ENCODE data around the gene TRIM69.
"Not testable (repeated sequence)": the region's sequence is repeated elsewhere in the genome, so short reads cannot be mapped to it uniquely, and the experiment has no call there.

TRIM69 gene

DNA sequence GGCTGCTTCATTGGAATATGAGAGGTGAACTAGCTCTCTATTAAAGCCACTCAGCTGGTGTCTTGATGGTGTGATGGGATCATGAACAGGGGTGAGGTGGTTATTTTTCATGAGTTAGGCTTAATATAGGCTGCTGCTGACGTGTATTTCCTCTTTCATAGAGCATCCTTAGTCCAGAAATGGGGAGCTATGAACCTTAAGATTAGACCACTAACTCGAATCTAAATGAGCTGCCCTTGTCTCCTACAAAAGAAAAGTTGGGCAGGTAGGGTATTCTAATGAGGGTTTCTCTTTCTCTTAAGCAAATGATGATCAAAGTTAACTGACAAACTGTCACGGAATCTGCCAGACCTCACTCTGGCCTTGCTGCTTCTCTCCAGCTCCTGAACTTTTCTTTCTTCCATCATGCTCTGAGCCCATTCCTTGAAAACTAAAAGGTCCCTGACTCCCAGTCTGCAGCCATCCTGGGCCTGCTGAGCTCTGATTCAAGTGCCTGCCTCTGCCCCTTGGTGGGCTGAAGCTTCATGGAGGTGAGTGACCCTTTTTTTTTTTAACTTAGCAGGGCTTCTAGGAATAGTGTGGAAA lies at the start of gene TRIM69:
TSS of gene TRIM69 (plus strand) at position 348 of the 585 bp plus-strand sequence. CDS start at position 525, 177 bp downstream.
- Histone ChIP-seq H3K36me3 (ENCODE audit: control insufficient read depth, insufficient read depth, low read length) (no peaks in the 10 kb centered on the region; the same call in 1 of the 2 replicates), H3K27me3 (ENCODE audit: control insufficient read depth, insufficient read depth, low read length) (no peaks in the 10 kb centered on the region), H3K4me3 (ENCODE audit: low read depth, low read length) (no peak within 1 kb of the TSS), H3K4me1 (ENCODE audit: control insufficient read depth, insufficient read depth, low read length) (peaks cover 5% of the 10 kb centered on the region; the same call in 1 of the 2 replicates), H3K27ac (ENCODE audit: low read depth, low read length) (no peak within 1 kb of the TSS), H3K9me3 (ENCODE audit: control insufficient read depth, insufficient read depth, low read depth, low read length) (no peaks in the 10 kb centered on the region), H3K9ac (ENCODE audit: low read length) (no peak within 1 kb of the TSS)

- H3K9ac ChIP-seq (ENCODE audit: low read length); H3K27me3 ChIP-seq (ENCODE audit: control insufficient read depth, insufficient read depth, low read length); H3K36me3 ChIP-seq (ENCODE audit: control insufficient read depth, insufficient read depth, low read length); H3K4me1 ChIP-seq (ENCODE audit: control insufficient read depth, insufficient read depth, low read length); H3K4me3 ChIP-seq (ENCODE audit: low read depth, low read length); H3K27ac ChIP-seq (ENCODE audit: low read depth, low read length); H3K9me3 ChIP-seq (ENCODE audit: control insufficient read depth, insufficient read depth, low read depth, low read length): not testable (repeated sequence)
These were observed 47.0 kb upstream of the TRIM69 start for GRCh38 chr15:44689318-44689717.

DNA sequence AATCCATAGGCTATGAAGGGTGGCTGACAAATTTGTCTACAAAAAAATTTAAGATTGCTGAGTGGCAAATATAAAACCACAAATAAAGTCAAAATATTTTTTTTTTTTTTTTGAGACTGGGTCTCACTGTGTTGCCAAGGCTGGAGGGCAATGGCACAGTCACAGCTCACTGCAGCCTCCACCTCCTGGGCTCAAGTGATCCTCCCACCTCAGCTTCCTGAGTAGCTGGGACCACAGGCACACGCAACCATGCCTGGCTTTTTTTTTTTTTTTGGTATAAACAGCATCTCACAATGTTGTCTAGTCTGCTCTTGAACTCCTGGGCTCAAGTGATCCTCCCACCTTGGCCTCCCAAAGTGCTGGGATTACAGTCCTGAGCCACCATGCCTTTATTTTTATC lies 46.1 kb upstream of the TRIM69 start:
- not testable (repeated sequence) for H3K9ac ChIP-seq (ENCODE audit: low read length); H3K4me1 ChIP-seq (ENCODE audit: control insufficient read depth, insufficient read depth, low read length); H3K27ac ChIP-seq (ENCODE audit: low read depth, low read length); H3K9me3 ChIP-seq (ENCODE audit: control insufficient read depth, insufficient read depth, low read depth, low read length); H3K27me3 ChIP-seq (ENCODE audit: control insufficient read depth, insufficient read depth, low read length); H3K36me3 ChIP-seq (ENCODE audit: control insufficient read depth, insufficient read depth, low read length); H3K4me3 ChIP-seq (ENCODE audit: low read depth, low read length)

DNA sequence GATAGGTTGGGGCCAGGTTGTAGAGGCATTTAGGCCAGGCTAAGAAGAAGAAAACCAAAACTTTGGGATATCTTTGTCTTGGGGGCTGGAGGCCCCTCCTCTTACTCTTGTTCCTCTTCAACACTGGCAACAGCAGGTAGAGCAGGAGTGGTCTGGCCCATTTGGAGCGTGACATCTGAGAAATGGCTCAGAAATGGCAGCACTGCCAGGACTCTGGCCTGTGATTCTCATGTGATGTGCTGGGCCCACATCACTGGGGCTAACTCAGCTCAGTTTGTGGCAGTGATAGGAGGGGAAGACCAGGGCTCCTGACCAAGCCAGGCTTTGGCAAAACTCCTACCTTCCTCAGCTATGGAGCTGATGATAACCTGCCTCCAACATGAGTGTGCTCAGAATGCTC lies 43.7 kb upstream of the TRIM69 start:
- H3K9me3 ChIP-seq (ENCODE audit: control insufficient read depth, insufficient read depth, low read depth, low read length) = no peaks in the 10 kb centered on the region
- H3K4me1 ChIP-seq (ENCODE audit: control insufficient read depth, insufficient read depth, low read length) = 0 out of 2 replicates have a peak, but pooled peaks cover 3% of the 10 kb centered on the region
- no peaks in the 10 kb centered on the region for H3K36me3 ChIP-seq (ENCODE audit: control insufficient read depth, insufficient read depth, low read length)
- H3K4me3 ChIP-seq (ENCODE audit: low read depth, low read length) = no peak overlapping the region
- H3K27ac ChIP-seq (ENCODE audit: low read depth, low read length) = no peak overlapping the region
- no peak overlapping the region for H3K9ac ChIP-seq (ENCODE audit: low read length)
- H3K27me3 ChIP-seq (ENCODE audit: control insufficient read depth, insufficient read depth, low read length) = no peaks in the 10 kb centered on the region

DNA sequence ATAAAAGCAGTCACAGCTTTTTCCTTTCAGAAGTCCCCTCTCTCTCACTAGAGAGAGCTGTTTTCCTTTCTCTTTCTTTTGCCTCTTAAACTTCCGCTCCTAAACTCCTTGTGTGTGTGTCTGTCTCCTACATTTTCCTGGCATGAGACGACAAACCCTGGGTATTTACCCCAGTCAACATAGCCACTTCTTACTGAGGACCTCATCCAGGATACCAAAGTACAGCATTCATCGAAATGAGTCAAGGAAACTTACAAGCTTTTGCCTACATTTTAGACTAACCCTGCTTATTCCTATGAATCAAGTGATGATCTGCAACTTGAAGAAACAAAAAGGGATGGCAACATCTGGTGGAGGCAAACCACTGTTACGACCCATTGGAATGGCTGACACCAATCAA lies 41.9 kb upstream of the TRIM69 start:
- Histone ChIP-seq H3K4me1 (ENCODE audit: control insufficient read depth, insufficient read depth, low read length) (0 out of 2 replicates have a peak, but pooled peaks cover 3% of the 10 kb centered on the region), H3K27me3 (ENCODE audit: control insufficient read depth, insufficient read depth, low read length) (no peaks in the 10 kb centered on the region), H3K9me3 (ENCODE audit: control insufficient read depth, insufficient read depth, low read depth, low read length) (no peaks in the 10 kb centered on the region), H3K9ac (ENCODE audit: low read length) (no peak overlapping the region), H3K4me3 (ENCODE audit: low read depth, low read length) (no peak overlapping the region), H3K36me3 (ENCODE audit: control insufficient read depth, insufficient read depth, low read length) (no peaks in the 10 kb centered on the region), H3K27ac (ENCODE audit: low read depth, low read length) (no peak overlapping the region)

DNA sequence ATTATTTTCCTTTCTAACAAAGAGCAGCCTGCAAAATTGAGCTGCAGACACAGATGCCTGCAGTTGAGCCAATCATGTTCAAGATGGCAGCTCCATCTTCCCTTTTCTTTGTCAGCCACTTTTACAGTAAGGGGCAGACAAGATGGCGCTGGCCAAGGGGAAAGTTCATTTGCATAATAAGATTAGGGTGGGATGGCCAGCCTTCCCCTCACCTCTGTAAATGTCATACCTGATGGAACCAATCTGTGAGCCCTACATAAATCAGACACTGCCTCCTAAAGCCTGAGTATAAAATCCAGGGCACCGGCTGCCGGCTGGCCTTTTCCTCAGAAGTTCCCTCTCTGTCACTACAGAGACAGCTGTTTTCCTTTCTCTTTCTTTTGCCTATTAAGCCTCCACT lies 41.0 kb upstream of the TRIM69 start:
- Histone ChIP-seq H3K9ac (ENCODE audit: low read length) (no peak overlapping the region), H3K27me3 (ENCODE audit: control insufficient read depth, insufficient read depth, low read length) (no peaks in the 10 kb centered on the region), H3K4me3 (ENCODE audit: low read depth, low read length) (no peak overlapping the region), H3K36me3 (ENCODE audit: control insufficient read depth, insufficient read depth, low read length) (no peaks in the 10 kb centered on the region), H3K27ac (ENCODE audit: low read depth, low read length) (no peak overlapping the region), H3K9me3 (ENCODE audit: control insufficient read depth, insufficient read depth, low read depth, low read length) (no peaks in the 10 kb centered on the region), H3K4me1 (ENCODE audit: control insufficient read depth, insufficient read depth, low read length) (0 out of 2 replicates have a peak, but pooled peaks cover 3% of the 10 kb centered on the region)

- no peaks in the 10 kb centered on the region for H3K27me3 ChIP-seq (ENCODE audit: control insufficient read depth, insufficient read depth, low read length)
- no peak overlapping the region for H3K27ac ChIP-seq (ENCODE audit: low read depth, low read length)
- H3K9me3 ChIP-seq (ENCODE audit: control insufficient read depth, insufficient read depth, low read depth, low read length) = peaks cover 4% of the 10 kb centered on the region; the same call in 1 of the 2 replicates
- H3K4me1 ChIP-seq (ENCODE audit: control insufficient read depth, insufficient read depth, low read length) = 0 out of 2 replicates have a peak, but pooled peaks cover 3% of the 10 kb centered on the region
- H3K9ac ChIP-seq (ENCODE audit: low read length) = no peak overlapping the region
- no peaks in the 10 kb centered on the region for H3K36me3 ChIP-seq (ENCODE audit: control insufficient read depth, insufficient read depth, low read length)
- H3K4me3 ChIP-seq (ENCODE audit: low read depth, low read length) = no peak overlapping the region
These were observed 39.3 kb upstream of the TRIM69 start for GRCh38 chr15:44697014-44697413.

DNA sequence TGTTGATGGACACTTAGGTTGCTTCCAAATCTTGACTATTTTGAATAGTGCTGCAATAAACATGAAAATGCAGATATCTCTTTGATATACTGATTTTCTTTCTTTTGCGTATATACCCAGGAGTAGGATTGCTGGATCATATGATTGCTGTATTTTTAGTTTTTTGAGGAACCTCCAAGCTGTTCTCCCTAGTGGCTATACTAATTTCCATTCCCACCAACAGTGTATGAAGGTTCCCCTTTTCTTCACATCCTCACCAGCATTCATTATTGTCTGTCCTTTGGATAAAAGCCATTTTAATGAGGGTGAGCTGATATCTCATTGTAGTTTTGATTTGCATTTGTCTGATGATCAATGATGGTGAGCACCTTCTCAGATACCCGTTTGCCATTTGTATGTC lies 37.7 kb upstream of the TRIM69 start:
- H3K9ac ChIP-seq (ENCODE audit: low read length) = no peak overlapping the region

DNA sequence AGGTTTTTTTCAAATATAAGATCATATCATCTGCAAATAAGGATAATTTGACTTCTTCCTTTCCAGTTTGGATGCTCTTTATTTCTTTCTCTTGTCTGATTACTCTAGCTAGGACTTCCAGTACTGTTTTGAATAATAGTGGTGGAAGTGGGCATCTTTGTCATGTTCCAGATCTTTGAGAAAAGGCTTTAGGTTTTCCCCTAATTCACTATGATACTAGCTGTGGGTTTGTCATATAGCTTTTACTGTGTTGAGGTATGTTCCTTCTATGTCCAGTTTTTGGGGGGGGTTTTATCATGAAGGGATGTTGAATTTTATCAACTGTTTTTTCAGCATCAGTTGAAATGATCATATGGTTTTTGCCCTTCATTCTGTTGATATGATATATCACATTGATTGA lies 35.7 kb upstream of the TRIM69 start:
- H3K9me3 ChIP-seq (ENCODE audit: control insufficient read depth, insufficient read depth, low read depth, low read length); H3K36me3 ChIP-seq (ENCODE audit: control insufficient read depth, insufficient read depth, low read length); H3K4me3 ChIP-seq (ENCODE audit: low read depth, low read length); H3K4me1 ChIP-seq (ENCODE audit: control insufficient read depth, insufficient read depth, low read length); H3K27me3 ChIP-seq (ENCODE audit: control insufficient read depth, insufficient read depth, low read length); H3K9ac ChIP-seq (ENCODE audit: low read length); H3K27ac ChIP-seq (ENCODE audit: low read depth, low read length): not testable (repeated sequence)

More for the DNA sequence above, 37.7 kb upstream of the TRIM69 start:
- Histone ChIP-seq H3K4me3 (ENCODE audit: low read depth, low read length) (no peak overlapping the region), H3K4me1 (ENCODE audit: control insufficient read depth, insufficient read depth, low read length) (0 out of 2 replicates have a peak, but pooled peaks cover 3% of the 10 kb centered on the region), H3K9me3 (ENCODE audit: control insufficient read depth, insufficient read depth, low read depth, low read length) (peaks cover 5% of the 10 kb centered on the region; the same call in 1 of the 2 replicates), H3K27ac (ENCODE audit: low read depth, low read length) (no peak overlapping the region), H3K36me3 (ENCODE audit: control insufficient read depth, insufficient read depth, low read length) (no peaks in the 10 kb centered on the region), H3K27me3 (ENCODE audit: control insufficient read depth, insufficient read depth, low read length) (no peaks in the 10 kb centered on the region)

DNA sequence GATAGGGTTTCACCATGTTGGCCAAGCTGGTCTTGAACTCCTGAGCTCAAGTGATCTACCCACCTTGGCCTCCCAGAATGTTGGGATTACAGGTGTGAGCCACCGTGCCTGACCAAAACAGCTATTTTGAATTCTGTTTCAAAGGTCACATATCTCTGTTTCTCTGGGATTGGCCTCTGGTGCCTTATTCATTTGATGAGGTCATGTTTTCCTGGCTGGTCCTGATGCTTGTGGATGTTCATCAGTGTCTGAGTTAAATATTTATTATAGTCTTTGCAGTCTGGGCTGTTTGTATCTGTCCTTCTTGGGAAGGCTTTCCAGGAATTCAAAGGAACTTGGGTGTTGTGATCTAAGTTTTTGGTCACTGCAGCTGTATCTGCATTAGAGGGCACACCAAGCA lies 30.3 kb upstream of the TRIM69 start:
- Histone ChIP-seq H3K36me3 (ENCODE audit: control insufficient read depth, insufficient read depth, low read length) (no peaks in the 10 kb centered on the region), H3K9ac (ENCODE audit: low read length) (no peak overlapping the region), H3K27ac (ENCODE audit: low read depth, low read length) (no peak overlapping the region), H3K4me1 (ENCODE audit: control insufficient read depth, insufficient read depth, low read length) (no peaks in the 10 kb centered on the region), H3K27me3 (ENCODE audit: control insufficient read depth, insufficient read depth, low read length) (no peaks in the 10 kb centered on the region), H3K4me3 (ENCODE audit: low read depth, low read length) (no peak overlapping the region), H3K9me3 (ENCODE audit: control insufficient read depth, insufficient read depth, low read depth, low read length) (peaks cover 5% of the 10 kb centered on the region; the same call in 1 of the 2 replicates)

- Histone ChIP-seq H3K4me3 (ENCODE audit: low read depth, low read length) (no peak overlapping the region), H3K4me1 (ENCODE audit: control insufficient read depth, insufficient read depth, low read length) (no peaks in the 10 kb centered on the region), H3K27me3 (ENCODE audit: control insufficient read depth, insufficient read depth, low read length) (no peaks in the 10 kb centered on the region), H3K36me3 (ENCODE audit: control insufficient read depth, insufficient read depth, low read length) (no peaks in the 10 kb centered on the region), H3K27ac (ENCODE audit: low read depth, low read length) (no peak overlapping the region), H3K9me3 (ENCODE audit: control insufficient read depth, insufficient read depth, low read depth, low read length) (peaks cover 5% of the 10 kb centered on the region; the same call in 1 of the 2 replicates), H3K9ac (ENCODE audit: low read length) (no peak overlapping the region)
These were observed 29.9 kb upstream of the TRIM69 start for GRCh38 chr15:44706401-44706800.

Measured in HUES6 (cell line).